GM12873 (cell line): ENCODE data around the gene PRKN.

ENCODE experiments used
- TF ChIP-seq, protein P1 (sequence below): IDR thresholded peaks from 2 replicates; pipeline ENCODE4 v1.5.1; 2012; ENCODE audit warnings: low read depth, mild to moderate bottlenecking, moderate library complexity, low read length, control low read depth; ENCODE audit not compliant: insufficient read depth; ENCODE audit errors: missing control alignments

PRKN gene

DNA sequence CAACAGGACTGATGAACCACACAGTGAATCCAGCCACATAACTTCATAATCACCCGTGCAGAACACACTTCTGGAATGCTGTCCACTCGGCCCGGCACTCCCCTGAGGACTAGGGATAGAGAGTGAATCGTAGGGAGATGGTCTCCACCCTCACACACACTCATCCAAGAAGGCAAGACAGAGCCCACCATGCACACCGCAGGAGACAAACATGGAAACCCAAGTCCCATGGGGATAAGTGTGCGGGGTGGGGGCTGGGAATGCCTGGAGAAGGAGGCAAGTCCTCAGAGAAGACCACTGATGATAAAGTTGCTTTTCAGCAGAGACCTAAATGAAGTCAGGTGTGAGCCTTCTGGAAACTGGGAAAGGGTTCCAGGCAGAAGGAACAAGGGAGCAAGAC, 1054.5 kb downstream of the PRKN start:
- TF ChIP-seq, protein P1, sequence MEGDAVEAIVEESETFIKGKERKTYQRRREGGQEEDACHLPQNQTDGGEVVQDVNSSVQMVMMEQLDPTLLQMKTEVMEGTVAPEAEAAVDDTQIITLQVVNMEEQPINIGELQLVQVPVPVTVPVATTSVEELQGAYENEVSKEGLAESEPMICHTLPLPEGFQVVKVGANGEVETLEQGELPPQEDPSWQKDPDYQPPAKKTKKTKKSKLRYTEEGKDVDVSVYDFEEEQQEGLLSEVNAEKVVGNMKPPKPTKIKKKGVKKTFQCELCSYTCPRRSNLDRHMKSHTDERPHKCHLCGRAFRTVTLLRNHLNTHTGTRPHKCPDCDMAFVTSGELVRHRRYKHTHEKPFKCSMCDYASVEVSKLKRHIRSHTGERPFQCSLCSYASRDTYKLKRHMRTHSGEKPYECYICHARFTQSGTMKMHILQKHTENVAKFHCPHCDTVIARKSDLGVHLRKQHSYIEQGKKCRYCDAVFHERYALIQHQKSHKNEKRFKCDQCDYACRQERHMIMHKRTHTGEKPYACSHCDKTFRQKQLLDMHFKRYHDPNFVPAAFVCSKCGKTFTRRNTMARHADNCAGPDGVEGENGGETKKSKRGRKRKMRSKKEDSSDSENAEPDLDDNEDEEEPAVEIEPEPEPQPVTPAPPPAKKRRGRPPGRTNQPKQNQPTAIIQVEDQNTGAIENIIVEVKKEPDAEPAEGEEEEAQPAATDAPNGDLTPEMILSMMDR: no peak

DNA sequence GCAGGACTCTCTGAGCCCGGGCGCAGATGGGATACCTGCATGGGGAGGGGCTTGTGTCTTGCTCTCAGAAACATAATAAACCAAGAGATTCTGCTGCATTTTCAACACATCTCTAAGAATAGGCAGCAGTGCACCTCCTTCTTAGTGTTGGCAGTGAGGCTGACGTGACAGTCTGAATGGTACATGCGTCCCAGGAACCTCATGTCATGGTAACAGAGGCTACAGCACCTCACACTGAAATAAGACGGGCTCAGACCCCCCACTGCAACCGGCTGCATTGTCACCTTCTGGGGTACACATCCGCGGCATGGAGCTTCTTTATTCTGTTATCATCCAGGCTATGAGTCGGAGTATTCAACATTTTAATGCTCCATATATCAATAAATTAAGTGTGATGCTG, 1056.4 kb downstream of the PRKN start:
- TF ChIP-seq, protein P1: no peak

DNA sequence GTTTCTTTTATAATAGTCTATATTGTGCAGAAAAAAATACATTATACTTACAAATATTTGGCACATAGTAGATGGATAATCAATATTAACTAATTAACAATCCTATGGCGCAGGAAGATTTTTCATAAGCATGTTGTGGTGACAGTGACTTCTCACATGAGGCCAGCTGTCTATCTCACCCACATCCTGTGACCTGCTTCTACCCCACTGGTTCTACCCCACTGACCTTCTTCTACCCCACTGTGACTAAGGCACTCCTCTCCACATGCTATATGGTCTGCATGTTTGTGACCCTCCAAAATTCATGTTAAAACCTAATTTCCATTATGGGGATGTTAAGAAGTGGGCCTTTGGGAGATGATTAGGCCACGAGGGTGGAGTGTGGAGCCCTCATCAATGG, 1058.9 kb downstream of the PRKN start:
- TF ChIP-seq, protein P1: no peak

DNA sequence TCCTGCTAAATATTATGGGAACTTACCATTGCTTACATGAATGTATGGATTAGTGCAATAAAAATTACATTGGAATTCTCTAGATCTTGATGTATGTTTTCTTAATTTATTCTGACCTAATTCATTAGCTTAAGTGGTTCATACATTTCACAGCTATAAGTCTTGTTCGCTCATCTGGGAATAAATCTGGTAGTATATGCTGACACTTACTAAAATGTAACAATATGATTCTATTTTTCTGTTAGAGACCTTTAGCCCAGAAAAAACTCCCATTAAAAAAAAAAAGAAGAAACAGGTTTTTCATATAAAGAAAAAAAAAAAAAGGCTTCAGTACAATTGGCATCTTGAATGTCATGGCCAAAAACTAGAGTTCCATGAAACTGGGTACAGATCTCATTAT, 1059.6 kb downstream of the PRKN start:
- TF ChIP-seq, protein P1: no peak

DNA sequence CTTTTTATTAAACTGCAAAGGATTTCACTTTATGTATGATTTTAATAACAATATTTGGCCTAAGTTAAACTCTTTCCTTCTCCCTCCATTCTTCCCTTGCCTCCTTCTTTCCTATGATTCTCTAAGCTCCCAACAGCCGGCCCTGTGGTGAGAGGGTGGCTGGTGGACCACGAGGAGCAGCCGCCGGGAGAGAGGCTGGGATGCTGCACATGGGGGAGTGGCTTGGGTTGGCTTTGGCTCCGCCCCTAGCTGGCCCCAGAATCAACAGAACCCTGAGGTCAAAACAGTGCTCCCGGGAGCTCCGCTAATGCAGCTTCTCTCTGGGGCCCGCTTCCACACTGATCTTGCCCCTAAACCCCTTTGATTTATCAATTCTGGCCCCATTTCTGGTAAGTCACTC, 1063.9 kb downstream of the PRKN start:
- TF ChIP-seq, protein P1: no peak

DNA sequence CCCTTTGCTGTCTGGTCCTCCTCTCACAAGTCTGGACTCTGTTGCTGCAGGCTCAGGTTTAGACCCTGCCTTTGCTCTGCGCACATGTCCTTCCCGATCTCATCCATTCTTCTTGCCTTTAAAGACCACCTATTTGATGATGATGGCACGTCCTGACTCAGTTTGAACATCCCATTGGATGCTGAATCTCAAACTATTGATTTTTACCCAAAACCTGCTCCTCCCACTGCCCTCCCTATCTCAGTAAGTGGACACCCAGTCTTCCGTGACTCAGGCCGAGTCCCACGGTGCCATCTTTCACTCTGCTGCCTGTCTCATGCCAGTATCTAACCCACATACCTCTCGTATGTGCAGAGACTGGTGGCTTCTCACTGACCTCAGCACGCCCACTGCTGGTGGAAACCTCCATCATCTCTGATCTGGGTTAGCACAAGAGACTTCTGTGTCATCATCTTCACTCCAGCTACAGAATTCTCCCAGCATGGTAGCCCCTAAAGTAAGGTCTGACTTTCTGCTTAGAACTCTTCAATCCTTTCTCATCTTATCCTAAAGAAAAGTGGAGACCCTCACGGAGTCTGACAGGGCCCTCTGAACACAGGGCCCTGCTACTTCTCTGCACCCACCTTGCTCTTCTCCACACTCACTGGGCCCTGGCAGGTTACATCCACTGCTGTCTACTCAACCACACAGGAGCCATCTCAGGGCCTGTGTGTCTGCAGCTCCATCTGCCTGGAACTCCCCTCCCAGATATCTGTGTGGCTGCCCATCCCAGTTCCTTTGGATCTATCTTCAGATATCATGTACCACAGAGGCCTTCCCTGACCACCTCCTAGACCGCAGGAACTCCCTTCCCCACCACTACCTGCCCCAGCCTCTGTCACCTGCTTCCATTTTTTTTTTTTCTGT, 1066.6 kb downstream of the PRKN start:
- TF ChIP-seq, protein P1: peak; percentile 34

DNA sequence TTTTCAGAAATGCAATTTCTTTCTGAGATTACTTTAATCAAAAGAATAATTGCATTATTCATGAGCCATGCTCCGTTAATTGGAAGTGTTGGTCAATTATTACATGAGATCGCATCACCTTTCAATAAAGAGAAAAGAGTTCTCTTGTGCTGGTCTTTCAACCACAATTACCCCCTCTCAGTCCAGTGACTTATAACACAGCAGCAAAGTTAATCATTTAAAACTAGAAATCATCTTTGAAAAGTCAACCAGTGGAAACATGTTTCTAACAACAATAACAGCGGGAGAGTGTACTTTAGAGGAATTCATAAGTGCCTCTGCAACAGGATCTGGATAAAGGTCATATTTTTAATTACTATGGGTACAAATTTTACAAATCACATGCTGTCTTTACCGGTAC, 1069.4 kb downstream of the PRKN start:
- TF ChIP-seq, protein P1: no peak
